Trophoblast cell (in vitro differentiated cells and primary cell): Measurements from ENCODE around the gene DLGAP1.
A peak's percentile ranks its signal among the peaks of the same experiment; 100 is the strongest.

Experiments
- DNase-seq, 2 donors: peaks; one replicate each; pipeline ENCODE4 v3.0.0-alpha.2; 2016
- H2AFZ ChIP-seq: 2 replicates; pipeline ENCODE4 v1.6.1; 2013; ENCODE audit warnings: low read length, moderate library complexity, mild to moderate bottlenecking; ENCODE audit not compliant: insufficient read depth, poor library complexity
- H2AK5ac ChIP-seq: 2 replicates; pipeline ENCODE4 v1.6.1; 2013; ENCODE audit warnings: mild to moderate bottlenecking, low read length
- H2BK120ac ChIP-seq: 2 replicates; pipeline ENCODE4 v1.6.1; 2013; ENCODE audit warnings: low read length, mild to moderate bottlenecking, moderate library complexity; ENCODE audit not compliant: insufficient read depth, poor library complexity
- H2BK12ac ChIP-seq: 2 replicates; pipeline ENCODE4 v1.6.1; 2013; ENCODE audit warnings: mild to moderate bottlenecking, low read length, moderate library complexity
- H2BK5ac ChIP-seq: 2 replicates; pipeline ENCODE4 v1.6.1; 2013; ENCODE audit warnings: low read length, low read depth, moderate library complexity, mild to moderate bottlenecking; ENCODE audit not compliant: poor library complexity
- H3K14ac ChIP-seq: 2 replicates; pipeline ENCODE4 v1.6.1; 2013; ENCODE audit warnings: mild to moderate bottlenecking, low read length
- H3K18ac ChIP-seq: 2 replicates; pipeline ENCODE4 v1.6.1; 2013; ENCODE audit warnings: mild to moderate bottlenecking, low read length
- H3K23ac ChIP-seq: 2 replicates; pipeline ENCODE4 v1.6.1; 2013; ENCODE audit warnings: low read length
- H3K27ac ChIP-seq: 2 replicates; pipeline ENCODE4 v1.5.1; 2013; ENCODE audit warnings: low read depth, mild to moderate bottlenecking, inconsistent platforms, low read length, moderate library complexity
- H3K27me3 ChIP-seq: 2 replicates; pipeline ENCODE4 v1.6.1; 2013; ENCODE audit warnings: inconsistent platforms, mild to moderate bottlenecking, low read length, moderate library complexity; ENCODE audit not compliant: insufficient read depth
- H3K36me3 ChIP-seq, 2 experiments: 1 replicate in 1 of 2; 2 replicates in 1 of 2; pipeline ENCODE4 v1.6.1; 2013; ENCODE audit warnings: low read length in 2 of 2, mild to moderate bottlenecking in 2 of 2, moderate library complexity in 1 of 2; ENCODE audit not compliant: insufficient read depth in 2 of 2, control insufficient read depth in 1 of 2
- H3K4ac ChIP-seq: 2 replicates; pipeline ENCODE4 v1.6.1; 2013; ENCODE audit warnings: low read depth, mild to moderate bottlenecking, low read length, moderate library complexity
- H3K4me1 ChIP-seq, 2 experiments: 1 replicate in 1 of 2; 2 replicates in 1 of 2; pipeline ENCODE4 v1.6.1; 2013; ENCODE audit warnings: low read length in 2 of 2, mild to moderate bottlenecking in 2 of 2, moderate library complexity in 1 of 2; ENCODE audit not compliant: insufficient read depth in 2 of 2, control insufficient read depth in 1 of 2
- H3K4me2 ChIP-seq: 2 replicates; pipeline ENCODE4 v1.6.1; 2013; ENCODE audit warnings: inconsistent platforms, mild to moderate bottlenecking, low read length, moderate library complexity
- H3K4me3 ChIP-seq: 2 replicates; pipeline ENCODE4 v1.5.1; 2013; ENCODE audit warnings: mild to moderate bottlenecking, low read depth, low read length, inconsistent platforms
- H3K79me1 ChIP-seq: one replicate; pipeline ENCODE4 v1.6.1; 2013; ENCODE audit warnings: low read length
- H3K79me2 ChIP-seq: 2 replicates; pipeline ENCODE4 v1.6.1; 2013; ENCODE audit warnings: low read length, mild to moderate bottlenecking; ENCODE audit not compliant: control insufficient read depth, insufficient read depth, poor library complexity
- H3K9ac ChIP-seq: 2 replicates; pipeline ENCODE4 v1.6.1; 2013; ENCODE audit warnings: mild to moderate bottlenecking, low read length
- H3K9me3 ChIP-seq: 2 replicates; pipeline ENCODE4 v1.6.1; 2013; ENCODE audit warnings: low read depth, mild to moderate bottlenecking, control low read depth, inconsistent platforms, low read length; ENCODE audit not compliant: insufficient read depth
- H4K12ac ChIP-seq: 2 replicates; pipeline ENCODE4 v1.6.1; 2013; ENCODE audit warnings: low read depth, mild to moderate bottlenecking, low read length, moderate library complexity
- H4K8ac ChIP-seq: 2 replicates; pipeline ENCODE4 v1.6.1; 2013; ENCODE audit warnings: low read depth, mild to moderate bottlenecking, low read length, moderate library complexity
- H4K91ac ChIP-seq: one replicate; pipeline ENCODE4 v1.6.1; 2013; ENCODE audit warnings: low read depth, mild to moderate bottlenecking, low read length, moderate library complexity
- WGBS: extraction: QIAGEN DNeasy Blood & Tissue Kit; methylation state at CpG from one replicate; pipeline ENCODE4 v1.1.7; 2013; ENCODE audit warnings: missing lambda C conversion rate; ENCODE audit not compliant: insufficient read length, insufficient coverage; ENCODE audit errors: extremely low coverage; 5-methylcytosine and 5-hydroxymethylcytosine counted together

Gene DLGAP1

GRCh38 chr18:3885209-3885792 lies 569.8 kb downstream of the DLGAP1 start:
- no CpG with 5 or more reads among the region's 2 CpGs for WGBS
- Histone ChIP-seq H3K9me3 (no peaks in the 10 kb centered on the region), H2BK5ac (no peak overlapping the region), H3K23ac (no peak overlapping the region), H3K4me2 (no peak overlapping the region), H4K91ac (no peak overlapping the region), H4K12ac (no peak overlapping the region), H3K18ac (no peak overlapping the region), H3K4me3 (no peak overlapping the region), H2AK5ac (no peak overlapping the region), H3K79me2 (no peaks in the 10 kb centered on the region), H4K8ac (no peak overlapping the region), H3K27ac (no peak overlapping the region), H3K14ac (no peak overlapping the region), H2AFZ (no peak overlapping the region), H3K4me1 (no peaks in the 10 kb centered on the region), H3K36me3 (no peaks in the 10 kb centered on the region), H3K4ac (no peak overlapping the region), H2BK12ac (no peak overlapping the region), H3K9ac (no peak overlapping the region), H3K79me1 (no peaks in the 10 kb centered on the region), H3K27me3 (no peaks in the 10 kb centered on the region), H2BK120ac (no peak overlapping the region)
- DNase-seq: peak in 1 of 2 donors; percentile 43

GRCh38 chr18:3879836-3880120 lies 575.3 kb downstream of the DLGAP1 start:
- Histone ChIP-seq H3K4me2 (no peak overlapping the region), H3K27me3 (no peaks in the 10 kb centered on the region), H2AFZ (no peak overlapping the region), H3K4ac (no peak overlapping the region), H3K9me3 (peaks cover 5% of the 10 kb centered on the region), H3K14ac (no peak overlapping the region), H4K12ac (no peak overlapping the region), H3K9ac (no peak overlapping the region), H3K4me3 (no peak overlapping the region), H2BK12ac (no peak overlapping the region), H3K79me2 (no peaks in the 10 kb centered on the region), H2BK120ac (no peak overlapping the region), H4K8ac (no peak overlapping the region), H3K23ac (no peak overlapping the region), H4K91ac (no peak overlapping the region), H3K36me3 (no peaks in the 10 kb centered on the region), H3K27ac (no peak overlapping the region), H2AK5ac (no peak overlapping the region), H2BK5ac (no peak overlapping the region), H3K18ac (no peak overlapping the region), H3K4me1 (no peaks in the 10 kb centered on the region), H3K79me1 (no peaks in the 10 kb centered on the region)
- DNase-seq: no peak
- no CpG with 5 or more reads among the region's 19 CpGs for WGBS

- no peaks in the 10 kb centered on the region for H3K79me2 ChIP-seq
- no peak overlapping the region for H3K14ac ChIP-seq
- peaks cover 5% of the 10 kb centered on the region for H3K9me3 ChIP-seq
- no peaks in the 10 kb centered on the region for H3K79me1 ChIP-seq
- H2AK5ac ChIP-seq: no peak overlapping the region
- H3K27ac ChIP-seq: no peak overlapping the region
- H3K4me1 ChIP-seq: no peaks in the 10 kb centered on the region
- H3K4me3 ChIP-seq: no peak overlapping the region
- H3K4me2 ChIP-seq: no peak overlapping the region
- no peak overlapping the region for H3K4ac ChIP-seq
- H3K27me3 ChIP-seq: no peaks in the 10 kb centered on the region
- WGBS: no CpG with 5 or more reads among the region's 59 CpGs
- no peak overlapping the region for H2BK12ac ChIP-seq
- no peak overlapping the region for H3K18ac ChIP-seq
- H4K91ac ChIP-seq: no peak overlapping the region
- no peak overlapping the region for H3K9ac ChIP-seq
- no peak overlapping the region for H2BK120ac ChIP-seq
- no peak overlapping the region for H2AFZ ChIP-seq
- H3K23ac ChIP-seq: no peak overlapping the region
- no peak for DNase-seq
- H4K8ac ChIP-seq: no peak overlapping the region
- H4K12ac ChIP-seq: no peak overlapping the region
- H2BK5ac ChIP-seq: no peak overlapping the region
- no peaks in the 10 kb centered on the region for H3K36me3 ChIP-seq
Observed at GRCh38 chr18:3879114-3879835, 575.8 kb downstream of the DLGAP1 start.

- no peak overlapping the region for H3K9ac ChIP-seq
- 100% methylated on average over 3 of the region's 7 CpGs for WGBS
Observed at GRCh38 chr18:3878401-3878800, 576.7 kb downstream of the DLGAP1 start.

More at GRCh38 chr18:3878401-3878800, 576.7 kb downstream of the DLGAP1 start:
- H3K23ac ChIP-seq: no peak overlapping the region
- no peak overlapping the region for H3K14ac ChIP-seq
- H2AFZ ChIP-seq: no peak overlapping the region
- no peak overlapping the region for H3K27ac ChIP-seq
- no peak overlapping the region for H2AK5ac ChIP-seq
- no peak overlapping the region for H3K4me3 ChIP-seq
- H3K27me3 ChIP-seq: no peaks in the 10 kb centered on the region
- no peak for DNase-seq
- no peak overlapping the region for H2BK12ac ChIP-seq
- H3K79me2 ChIP-seq: no peaks in the 10 kb centered on the region
- H3K4me2 ChIP-seq: no peak overlapping the region
- no peak overlapping the region for H4K8ac ChIP-seq
- H4K12ac ChIP-seq: no peak overlapping the region
- no peak overlapping the region for H4K91ac ChIP-seq
- H3K9me3 ChIP-seq: peaks cover 5% of the 10 kb centered on the region
- H3K18ac ChIP-seq: no peak overlapping the region
- no peak overlapping the region for H3K4ac ChIP-seq
- no peaks in the 10 kb centered on the region for H3K36me3 ChIP-seq
- H2BK5ac ChIP-seq: no peak overlapping the region
- no peak overlapping the region for H2BK120ac ChIP-seq
- H3K79me1 ChIP-seq: no peaks in the 10 kb centered on the region
- no peaks in the 10 kb centered on the region for H3K4me1 ChIP-seq
